GM23338 (cell line): Measurements from ENCODE around the gene ZNF532. TPM values are rescaled to one million over a fixed set of nuclear protein-coding genes. Genes with fewer than 3 reads are reported as not detected.

Source experiments
- ATAC-seq: fragments of 200-7000 bp; cut with Tn5 transposase; 3 replicates; pipeline ENCODE4 v1.9.1; 2020
- DNase-seq: peaks from one replicate; pipeline ENCODE4 v3.0.0-alpha.2; 2015; ENCODE audit warnings: low spot score
- H2AFZ ChIP-seq: fragments of 200-600 bp; sonication (generic); 2 replicates; pipeline ENCODE4 v1.8.0; 2016; ENCODE audit warnings: antibody characterized with exemption, mild to moderate bottlenecking, moderate library complexity
- H3F3A ChIP-seq: fragments of 200-600 bp; sonication (generic); replicated peaks from 2 replicates; pipeline ENCODE4 v1.8.0; 2017; ENCODE audit warnings: antibody characterized with exemption, mixed run types, low read depth
- H3K27ac ChIP-seq: fragments of 200-600 bp; sonication (generic); 2 replicates; pipeline ENCODE4 v1.6.1; 2016; ENCODE audit warnings: low read depth
- H3K27me3 ChIP-seq: fragments of 200-600 bp; sonication (generic); 2 replicates; pipeline ENCODE4 v1.8.0; 2016; ENCODE audit warnings: mild to moderate bottlenecking, mixed run types, moderate library complexity; ENCODE audit not compliant: insufficient read depth
- H3K36me3 ChIP-seq: fragments of 200-600 bp; sonication (generic); 2 replicates; pipeline ENCODE4 v1.8.0; 2016; ENCODE audit warnings: mild to moderate bottlenecking; ENCODE audit not compliant: insufficient read depth
- H3K4me1 ChIP-seq: fragments of 200-600 bp; sonication (generic); 2 replicates; pipeline ENCODE4 v1.8.0; 2016; ENCODE audit warnings: mild to moderate bottlenecking, moderate library complexity; ENCODE audit not compliant: insufficient read depth
- H3K4me2 ChIP-seq: fragments of 200-600 bp; sonication (generic); 2 replicates; pipeline ENCODE4 v1.7.1; 2017; ENCODE audit warnings: mixed run types
- H3K4me3 ChIP-seq: fragments of 200-600 bp; sonication (generic); 2 replicates; pipeline ENCODE4 v1.6.1; 2016; ENCODE audit warnings: mixed run types
- H3K79me2 ChIP-seq: fragments of 200-600 bp; sonication (generic); replicated peaks from 2 replicates; pipeline ENCODE4 v1.8.0; 2017; ENCODE audit warnings: mild to moderate bottlenecking; ENCODE audit not compliant: insufficient read depth
- H3K9me2 ChIP-seq: fragments of 200-600 bp; sonication (generic); 2 replicates; pipeline ENCODE4 v1.8.0; 2017; ENCODE audit not compliant: insufficient read depth
- H4K20me1 ChIP-seq: fragments of 200-600 bp; sonication (generic); replicated peaks from 2 replicates; pipeline ENCODE4 v1.8.0; 2017; ENCODE audit warnings: mild to moderate bottlenecking; ENCODE audit not compliant: insufficient read depth
- H3K27ac Mint-ChIP-seq: 2 replicates; pipeline ENCODE4 v1.8.0; 2020; ENCODE audit warnings: inconsistent platforms, mild to moderate bottlenecking, moderate library complexity, mixed read lengths
- H3K27me3 Mint-ChIP-seq: 3 replicates; pipeline ENCODE4 v1.8.0; 2022; ENCODE audit warnings: low read depth, mild to moderate bottlenecking, moderate library complexity, mixed read lengths, inconsistent platforms; ENCODE audit not compliant: insufficient read depth, poor library complexity
- H3K36me3 Mint-ChIP-seq: 3 replicates; pipeline ENCODE4 v1.8.0; 2021; ENCODE audit warnings: low read depth, mild to moderate bottlenecking, inconsistent platforms, moderate library complexity, mixed read lengths
- H3K4me1 Mint-ChIP-seq: 3 replicates; pipeline ENCODE4 v1.8.0; 2020; ENCODE audit warnings: mild to moderate bottlenecking, inconsistent platforms, mixed read lengths
- H3K4me3 Mint-ChIP-seq: 3 replicates; pipeline ENCODE4 v1.8.0; 2021; ENCODE audit warnings: moderate library complexity, mild to moderate bottlenecking, inconsistent platforms, mixed read lengths
- H3K9me3 Mint-ChIP-seq: 3 replicates; pipeline ENCODE4 v1.8.0; 2020; ENCODE audit warnings: moderate library complexity, mild to moderate bottlenecking, inconsistent platforms, mixed read lengths
- CREB1 ChIP-seq: fragments of 250-450 bp; sonication (Bioruptor Pico); IDR thresholded peaks from 2 replicates; pipeline ENCODE4 v1.5.0; 2020; ENCODE audit warnings: low read depth, mild to moderate bottlenecking, moderate library complexity
- CTCF ChIP-seq, 2 experiments: fragments of 200-600 bp in 1 of 2; sonication (generic) in 1 of 2; conservative IDR thresholded peaks; 2 replicates each; pipeline versions ENCODE4 v1.5.1 to v1.6.1; 2016 to 2017; ENCODE audit warnings: antibody characterized with exemption in 2 of 2, low read depth in 2 of 2, mild to moderate bottlenecking in 2 of 2, moderate library complexity in 1 of 2
- ETS1 ChIP-seq: IDR thresholded peaks from 2 replicates; pipeline ENCODE4 v1.6.1; 2016; ENCODE audit warnings: antibody characterized with exemption
- EZH2 ChIP-seq: fragments of 200-600 bp; sonication (generic); IDR thresholded peaks from one replicate; pipeline ENCODE4 v1.8.0; 2017; ENCODE audit warnings: antibody characterized with exemption, mild to moderate bottlenecking, low read depth; ENCODE audit not compliant: unreplicated experiment
- EZH2phosphoT487 ChIP-seq: fragments of 200-600 bp; sonication (generic); IDR thresholded peaks from one replicate; pipeline ENCODE4 v1.8.1; 2018; ENCODE audit warnings: antibody characterized with exemption; ENCODE audit not compliant: unreplicated experiment
- JUNB ChIP-seq: IDR thresholded peaks from one replicate; pipeline ENCODE4 v1.6.1; 2016; ENCODE audit warnings: antibody characterized with exemption; ENCODE audit not compliant: unreplicated experiment
- NANOG ChIP-seq: IDR thresholded peaks from 2 replicates; pipeline ENCODE4 v1.6.1; 2016; ENCODE audit warnings: antibody characterized with exemption, borderline replicate concordance
- REST ChIP-seq: IDR thresholded peaks from one replicate; pipeline ENCODE4 v1.6.1; 2018; ENCODE audit warnings: antibody characterized with exemption; ENCODE audit not compliant: unreplicated experiment
- STAT1 ChIP-seq: IDR thresholded peaks from one replicate; pipeline ENCODE4 v1.6.1; 2016; ENCODE audit warnings: antibody characterized with exemption; ENCODE audit not compliant: unreplicated experiment
- ZNF114 ChIP-seq: fragments of 250-450 bp; sonication (Bioruptor Pico); IDR thresholded peaks from 2 replicates; pipeline ENCODE4 v1.5.0; 2020; ENCODE audit warnings: mild to moderate bottlenecking, moderate library complexity
- ZNF331 ChIP-seq: fragments of 250-450 bp; sonication (Bioruptor Pico); IDR thresholded peaks from 2 replicates; pipeline ENCODE4 v1.5.0; 2020; ENCODE audit warnings: low read depth, mild to moderate bottlenecking, moderate library complexity
- ZNF462 ChIP-seq: fragments of 250-450 bp; sonication (Bioruptor Pico); IDR thresholded peaks from 2 replicates; pipeline ENCODE4 v1.5.0; 2020; ENCODE audit warnings: mild to moderate bottlenecking, moderate library complexity
- polyA plus RNA-seq: library from polyadenylated mRNA; unstranded; fragments of >200 nt; fragmentation: Nextera tagmentation; extraction: Ambion mirVana; gene quantifications from 2 replicates; pipeline ENCODE4 v1.2.1, GENCODE V29; 2016
- total RNA-seq: library from RNA; depleted of rRNA; stranded (reverse); fragments of >200 nt; shearing (Covaris generic); gene quantifications from 2 replicates; pipeline ENCODE4 v1.2.3, GENCODE V29; 2014

The ZNF532 gene
- total and polyA plus RNA-seq, 2 experiments from 2014 or later = 51.5 to 225 TPM

GRCh38 chr18:58967751-58968254, 103.1 kb downstream of the ZNF532 start (continued):
- TF ChIP-seq REST (no peak), CTCF (conservative IDR thresholded peaks at IDR 0.05; ENCODE audit: low read depth in 2 of 2) (no peak), EZH2 (no peak), ZNF114 (no peak), CREB1 (CRISPR knock-in tag) (no peak)

GRCh38 chr18:58970943-58971790, 106.5 kb downstream of the ZNF532 start:
- peaks cover 26% of the 10 kb centered on the region for H3K4me1 ChIP-seq
- peak overlapping the region; percentile 56 for H3K27ac ChIP-seq
- H2AFZ ChIP-seq = no peak overlapping the region
- no peak for DNase-seq
- H3K9me2 ChIP-seq = no peaks in the 10 kb centered on the region
- Mint-ChIP-seq H3K36me3 (peaks cover 82% of the 10 kb centered on the region), H3K27me3 (peaks cover 11% of the 10 kb centered on the region), H3K4me3 (no peak overlapping the region), H3K9me3 (no peaks in the 10 kb centered on the region), H3K27ac (no peak overlapping the region), H3K4me1 (peaks cover 62% of the 10 kb centered on the region)
- H4K20me1 ChIP-seq = peaks cover 33% of the 10 kb centered on the region
- peaks cover 17% of the 10 kb centered on the region for H3F3A ChIP-seq
- H3K27me3 ChIP-seq = no peaks in the 10 kb centered on the region
- peaks cover 92% of the 10 kb centered on the region for H3K79me2 ChIP-seq
- no peak for ATAC-seq
- no peak overlapping the region for H3K4me3 ChIP-seq
- H3K36me3 ChIP-seq = peaks cover 16% of the 10 kb centered on the region
- peak overlapping the region; percentile 28; the same call in 1 of the 2 replicates for H3K4me2 ChIP-seq
- TF ChIP-seq STAT1 = no peak
- no peak for TF ChIP-seq EZH2phosphoT487
- TF ChIP-seq JUNB = no peak
- no peak for TF ChIP-seq ZNF331 (CRISPR knock-in tag)
- TF ChIP-seq ETS1 = no peak
- TF ChIP-seq ZNF462 (CRISPR knock-in tag) = no peak
- no peak for TF ChIP-seq NANOG
